Measurements from ENCODE around the gene SHISA8. TPM values are rescaled to one million over a fixed set of nuclear protein-coding genes. Genes with fewer than 3 reads are reported as not detected.

The SHISA8 gene
- total RNA-seq, 1 experiment from 2014 or later = not detected

DNA sequence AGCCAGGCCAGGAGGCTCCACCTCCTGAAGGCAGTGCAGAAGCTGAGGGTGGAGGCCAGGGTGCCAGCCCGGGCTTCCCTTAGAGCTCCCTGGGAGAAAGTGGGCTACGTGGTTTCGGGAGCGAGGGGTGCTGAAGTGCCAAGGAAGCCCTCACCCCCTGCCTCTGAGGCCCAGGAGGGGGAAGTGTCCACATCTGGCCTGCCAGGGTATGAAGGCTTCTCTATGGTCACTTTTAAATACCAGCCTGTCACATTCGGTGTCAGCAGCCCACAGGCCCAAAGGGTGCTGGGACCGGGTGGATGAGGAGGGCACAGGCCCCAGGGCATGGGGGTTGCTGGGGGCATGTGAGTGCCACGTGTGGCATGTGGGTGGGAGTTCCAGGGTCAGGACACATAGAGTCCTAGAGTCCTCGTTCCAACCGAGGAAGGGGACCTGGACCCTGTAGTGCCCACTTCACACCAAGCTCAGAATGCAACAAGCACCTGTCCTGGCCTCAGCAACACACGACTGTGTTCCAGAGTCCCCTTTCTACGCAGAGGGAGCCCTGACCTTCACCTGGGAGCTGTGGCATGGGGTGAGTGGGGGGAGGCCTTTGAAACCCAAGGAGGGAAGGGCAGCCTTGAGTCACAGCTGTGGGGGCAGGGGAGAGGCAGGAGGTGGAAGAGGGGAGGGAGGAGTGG, 1.7 kb downstream of the SHISA8 start:
- H3K4me1 ChIP-seq = 0 out of 2 replicates have a peak, but pooled peaks cover 5% of the 10 kb centered on the region
- no peaks in the 10 kb centered on the region for H3K36me3 ChIP-seq
- H3K4me3 ChIP-seq = no peak overlapping the region
- peaks cover 5% of the 10 kb centered on the region; the same call in 1 of the 2 replicates for H3K27me3 ChIP-seq
- DNase-seq = no peak
- H3K27ac ChIP-seq = no peak overlapping the region
- H3K9me3 ChIP-seq (replicated peaks) = no peaks in the 10 kb centered on the region

DNA sequence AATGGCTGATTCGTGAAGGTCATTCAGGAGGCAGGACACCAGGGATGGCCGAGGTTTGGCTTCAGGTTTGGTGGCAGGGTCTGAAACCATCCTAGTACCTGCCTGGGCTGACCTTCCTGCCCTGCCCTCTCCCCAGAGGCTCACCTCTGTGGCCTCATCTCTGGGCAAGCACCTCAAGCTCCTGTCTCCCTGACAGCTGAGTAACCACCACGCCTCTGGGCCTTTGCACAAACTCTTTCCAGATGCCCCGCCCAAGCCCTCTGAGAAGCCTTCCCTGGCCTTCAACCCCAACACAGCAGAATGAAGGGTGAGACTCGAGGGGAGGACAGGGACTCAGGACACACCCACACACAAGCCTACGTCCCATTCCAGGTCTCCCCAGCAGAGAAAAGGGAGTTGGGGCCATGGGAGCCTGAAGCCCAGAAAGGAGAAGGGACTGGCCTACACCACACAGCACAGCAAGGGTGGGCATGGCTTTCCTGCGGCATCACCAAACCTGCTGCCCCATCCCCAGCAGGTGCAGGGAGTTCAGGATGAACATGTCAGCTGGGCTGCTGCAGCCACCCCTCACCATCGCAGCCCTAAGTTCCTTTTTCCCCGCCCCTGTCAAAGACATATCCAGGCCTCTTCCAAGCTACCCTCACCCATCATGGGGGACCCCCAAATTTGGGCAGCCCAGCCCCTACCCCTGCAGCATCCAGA, 2.4 kb downstream of the SHISA8 start:
- peaks cover 5% of the 10 kb centered on the region; the same call in 1 of the 2 replicates for H3K27me3 ChIP-seq
- H3K4me1 ChIP-seq = no peaks in the 10 kb centered on the region

DNA sequence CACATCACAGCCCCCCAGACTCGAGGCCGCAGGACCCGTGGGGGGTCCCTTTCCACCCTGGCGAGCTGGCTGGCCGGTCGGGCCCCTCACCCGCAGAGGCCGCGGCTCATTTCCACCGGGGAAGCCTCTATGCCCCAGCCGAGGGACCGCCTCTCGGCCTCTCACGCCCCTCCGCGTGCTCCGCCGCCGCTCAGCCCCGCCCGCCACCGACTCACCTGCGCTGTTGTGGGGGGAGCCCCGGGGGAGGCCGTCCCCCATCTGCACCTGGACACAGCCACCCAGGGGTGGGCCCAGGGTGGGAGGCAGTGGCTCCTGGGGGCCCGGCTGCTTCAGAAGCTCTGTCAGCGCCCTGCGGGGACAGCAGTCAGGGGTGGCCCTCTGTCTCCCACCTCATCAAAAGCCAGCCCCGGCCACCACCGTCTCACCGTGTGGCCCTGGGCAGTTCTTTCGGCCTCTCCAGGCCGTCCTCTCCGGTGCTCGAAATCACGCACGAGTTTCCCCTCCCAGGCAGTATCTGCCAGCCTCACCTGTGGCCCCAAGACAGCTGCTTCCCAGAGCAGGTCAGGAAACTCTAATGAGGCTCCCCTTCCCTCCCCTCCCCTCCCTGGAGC, 3.8 kb downstream of the SHISA8 start:
- Histone ChIP-seq H3K27me3 (peaks cover 5% of the 10 kb centered on the region; the same call in 1 of the 2 replicates), H3K9me3 (replicated peaks) (no peaks in the 10 kb centered on the region), H3K4me3 (no peak overlapping the region), H3K4me1 (no peaks in the 10 kb centered on the region), H3K27ac (no peak overlapping the region), H3K36me3 (no peaks in the 10 kb centered on the region)
- DNase-seq = no peak

More for the DNA sequence above, 2.4 kb downstream of the SHISA8 start:
- DNase-seq = no peak
- Histone ChIP-seq H3K27ac (no peak overlapping the region), H3K36me3 (no peaks in the 10 kb centered on the region), H3K9me3 (replicated peaks) (no peaks in the 10 kb centered on the region), H3K4me3 (no peak overlapping the region)

DNA sequence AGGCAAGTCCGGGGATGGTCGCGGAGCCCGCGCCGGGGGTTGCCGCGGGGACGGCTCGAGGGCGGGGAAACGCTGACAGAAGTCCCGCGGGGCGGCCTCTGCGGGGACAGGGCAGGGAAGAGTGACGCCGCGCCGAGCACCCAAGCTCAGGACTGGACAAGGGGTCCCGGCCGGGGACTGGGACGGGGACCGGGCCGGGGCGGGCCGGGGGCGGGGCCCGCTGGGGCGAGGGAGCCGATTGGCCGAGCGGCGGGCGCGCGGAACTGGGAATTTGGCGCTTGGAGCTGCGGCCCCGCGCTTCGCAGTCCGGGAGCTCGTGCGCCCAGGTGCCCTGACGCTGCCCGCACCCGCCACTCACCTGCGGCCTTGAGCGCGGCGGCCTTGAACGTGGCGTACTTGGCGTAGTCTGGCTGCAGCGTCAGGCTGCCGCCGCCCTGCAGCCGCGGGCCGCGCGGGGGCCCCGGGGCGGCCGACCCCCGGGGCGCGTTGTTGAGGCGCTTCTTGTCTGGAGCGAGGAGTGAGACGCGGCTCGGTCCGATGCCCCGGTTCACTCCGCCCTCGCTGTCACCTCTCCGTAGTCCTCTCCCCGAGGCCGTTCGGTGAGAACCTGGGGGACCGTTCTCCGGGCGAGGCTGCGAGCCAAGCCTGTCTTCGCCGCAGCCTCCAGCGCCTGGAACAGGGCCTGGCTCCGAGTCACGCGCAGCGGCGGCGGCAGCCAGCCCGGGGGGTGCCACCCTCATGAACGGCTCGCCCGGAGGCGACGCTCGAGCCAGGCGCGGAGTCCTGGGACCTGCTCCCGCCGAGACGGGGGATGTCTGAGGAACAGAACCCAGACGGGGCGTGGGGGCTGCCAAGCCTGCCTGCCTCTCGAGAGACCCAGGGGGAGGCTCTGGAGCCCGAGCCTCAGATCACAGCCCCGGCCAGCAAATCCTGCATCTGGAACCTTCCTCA, 4.5 kb downstream of the SHISA8 start:
- Histone ChIP-seq H3K4me1 (no peaks in the 10 kb centered on the region), H3K9me3 (replicated peaks) (no peaks in the 10 kb centered on the region), H3K27me3 (peaks cover 2% of the 10 kb centered on the region; the same call in 1 of the 2 replicates), H3K36me3 (no peaks in the 10 kb centered on the region), H3K27ac (no peak overlapping the region), H3K4me3 (no peak overlapping the region)
- no peak for DNase-seq

DNA sequence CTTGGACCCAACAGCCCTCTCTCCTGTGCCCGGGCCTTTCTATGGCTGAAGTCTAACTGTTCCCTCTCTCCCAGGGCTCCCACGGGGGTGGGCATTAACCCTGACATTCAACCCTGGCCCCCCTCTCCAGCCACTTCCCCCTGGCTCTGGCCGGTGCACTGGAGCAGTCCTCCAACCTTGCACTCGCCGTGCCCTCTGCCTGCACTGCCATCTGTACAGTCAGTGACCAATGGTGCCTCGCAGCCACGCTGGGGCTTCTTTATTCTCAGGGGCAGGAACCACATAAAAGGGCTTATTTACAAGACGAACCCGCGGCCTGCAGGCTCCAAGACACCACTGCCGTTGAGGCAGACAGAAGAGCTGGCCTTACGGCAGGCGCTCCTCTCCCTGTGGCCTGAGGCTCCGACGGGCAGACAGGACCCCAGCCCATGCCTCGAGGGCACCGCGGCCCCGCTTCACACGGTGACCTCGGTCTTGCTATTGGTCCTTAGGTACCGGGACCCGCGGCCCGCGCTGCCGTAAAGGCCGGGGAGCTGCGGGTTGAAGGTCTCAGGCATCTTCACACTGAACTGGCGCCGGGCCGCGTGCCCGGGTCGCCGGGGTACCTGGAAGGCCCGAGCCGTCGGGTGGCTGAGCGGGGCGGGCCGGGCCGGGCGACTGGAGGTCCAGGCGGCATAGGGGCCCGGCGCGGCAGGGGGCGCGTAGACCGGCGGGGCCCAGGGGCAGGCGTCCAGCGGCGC, 5.4 kb downstream of the SHISA8 start:
- H3K27me3 ChIP-seq = no peaks in the 10 kb centered on the region
- DNase-seq = no peak
- no peak overlapping the region for H3K4me3 ChIP-seq
- H3K36me3 ChIP-seq = no peaks in the 10 kb centered on the region; the same call in 1 of the 2 replicates
- H3K4me1 ChIP-seq = no peaks in the 10 kb centered on the region
- H3K9me3 ChIP-seq (replicated peaks) = no peaks in the 10 kb centered on the region
- no peak overlapping the region for H3K27ac ChIP-seq

DNA sequence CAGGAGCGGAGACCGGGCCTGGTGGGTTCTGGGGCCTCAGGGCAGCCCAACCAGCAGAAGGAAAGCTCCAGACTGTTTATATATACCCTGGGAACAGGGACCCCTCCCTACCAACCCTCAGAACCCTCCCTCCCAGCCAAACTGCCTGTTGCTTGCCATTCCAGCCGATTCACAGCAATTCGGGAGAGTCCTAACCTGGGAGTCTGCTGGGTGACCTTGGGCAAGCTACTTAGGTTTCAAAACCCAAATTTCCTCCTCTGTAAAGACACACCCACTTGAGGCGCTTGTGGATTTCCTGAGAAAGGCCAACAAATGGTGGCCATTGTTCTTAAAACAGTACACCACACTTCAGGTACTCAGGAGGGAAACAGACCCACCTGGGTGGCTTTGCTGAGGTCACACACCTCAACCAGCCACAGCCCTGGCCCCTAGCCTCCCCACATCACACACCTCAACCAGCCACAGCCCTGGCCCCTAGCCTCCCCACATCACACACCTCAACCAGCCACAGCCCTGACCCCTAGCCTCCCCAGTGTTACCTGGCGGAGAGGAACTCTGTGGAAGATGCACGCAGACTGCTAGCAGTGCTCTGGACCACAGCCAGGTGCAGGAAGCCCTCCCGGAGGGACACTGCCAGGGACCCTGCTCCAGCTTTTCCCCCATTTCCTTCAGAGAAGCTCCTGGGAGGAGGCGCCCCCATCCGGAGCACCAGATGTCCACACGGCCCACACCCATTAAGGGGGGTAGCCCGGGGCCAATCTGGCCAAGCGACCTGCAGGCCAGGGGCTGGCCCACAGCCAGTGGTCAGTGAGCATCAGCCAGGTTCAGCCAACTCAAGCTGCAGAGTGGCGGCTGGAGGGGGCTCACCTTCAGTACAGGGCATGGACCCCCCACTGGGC, 6.2 kb downstream of the SHISA8 start:
- H3K27ac ChIP-seq = no peak overlapping the region
- no peak for DNase-seq
- H3K4me3 ChIP-seq = no peak overlapping the region
- no peaks in the 10 kb centered on the region for H3K27me3 ChIP-seq
- no peaks in the 10 kb centered on the region for H3K9me3 ChIP-seq (replicated peaks)
- peaks cover 4% of the 10 kb centered on the region for H3K36me3 ChIP-seq
- H3K4me1 ChIP-seq = no peaks in the 10 kb centered on the region

DNA sequence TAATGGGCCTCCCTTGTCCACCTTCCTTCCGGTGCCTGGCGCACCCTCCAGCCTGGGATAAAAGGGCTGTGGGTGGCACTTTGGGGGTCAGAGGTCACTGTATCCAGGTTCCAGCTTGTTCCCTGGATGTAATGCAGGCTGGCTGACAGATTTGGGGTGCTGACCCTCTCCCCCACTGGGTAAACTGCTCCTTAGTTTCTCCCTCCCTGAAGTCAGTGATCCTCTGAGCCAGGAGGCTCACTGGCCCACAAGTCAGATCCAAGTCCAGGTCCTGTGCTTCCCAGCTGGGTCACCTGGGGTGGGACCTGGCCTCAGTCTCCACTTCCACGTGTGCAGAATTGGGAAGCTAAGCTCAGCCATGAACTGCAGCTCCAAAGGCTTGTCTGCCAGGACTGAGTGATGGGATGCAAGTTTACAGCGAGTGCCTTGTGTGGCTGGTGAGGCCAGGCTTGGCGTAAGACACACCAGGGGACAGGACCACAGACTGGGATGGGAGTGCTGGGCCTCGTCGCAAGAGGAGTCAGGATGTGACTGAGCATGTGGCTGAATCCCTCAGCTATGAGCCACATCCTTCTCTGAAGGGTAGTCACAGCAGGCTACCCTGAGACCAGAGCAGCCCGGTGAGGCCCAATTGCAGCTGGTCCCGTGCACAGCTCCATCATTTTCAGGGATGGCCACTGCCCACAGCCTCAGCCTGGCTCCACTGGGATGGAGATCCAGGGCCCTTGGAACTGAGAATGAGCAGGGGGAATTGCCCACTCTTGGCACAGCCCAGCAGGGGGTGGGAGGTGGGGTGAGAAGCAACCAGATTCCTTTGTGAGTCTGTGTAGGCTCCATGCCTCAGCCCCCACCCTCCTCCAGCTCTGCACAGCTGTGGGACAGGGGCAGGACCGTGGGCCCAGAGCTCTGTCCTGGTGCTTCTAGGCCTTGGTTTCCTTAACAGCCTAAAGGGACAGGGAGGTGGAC, 7.2 kb downstream of the SHISA8 start:
- Histone ChIP-seq H3K36me3 (peaks cover 9% of the 10 kb centered on the region), H3K27me3 (no peaks in the 10 kb centered on the region), H3K27ac (no peak overlapping the region), H3K4me1 (no peaks in the 10 kb centered on the region), H3K4me3 (no peak overlapping the region), H3K9me3 (replicated peaks) (no peaks in the 10 kb centered on the region)
- no peak for DNase-seq

DNA sequence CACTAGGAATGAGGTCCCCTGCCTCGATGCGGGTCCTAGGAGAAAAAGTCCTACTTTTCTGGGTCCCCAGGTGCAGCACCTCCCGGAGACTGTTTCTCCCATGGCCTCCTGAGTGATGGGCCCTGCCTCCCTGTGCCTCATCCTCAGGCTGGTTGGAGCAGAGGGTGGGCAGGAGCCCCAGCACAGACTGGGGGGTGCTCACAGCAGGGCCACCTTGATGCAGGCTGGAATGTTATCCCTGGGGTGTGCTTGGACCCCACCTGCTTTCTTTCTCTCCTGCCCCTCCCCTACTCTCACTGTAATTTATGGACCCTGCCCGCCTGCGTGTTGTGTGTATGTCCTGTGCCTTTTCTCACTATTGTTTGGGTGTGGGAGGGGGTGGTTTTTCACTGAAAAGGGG, 8.1 kb downstream of the SHISA8 start:
- Histone ChIP-seq H3K27me3 (no peaks in the 10 kb centered on the region), H3K27ac (no peak overlapping the region), H3K36me3 (peaks cover 10% of the 10 kb centered on the region), H3K4me3 (no peak overlapping the region), H3K4me1 (no peaks in the 10 kb centered on the region), H3K9me3 (replicated peaks) (no peaks in the 10 kb centered on the region)
- DNase-seq = no peak

DNA sequence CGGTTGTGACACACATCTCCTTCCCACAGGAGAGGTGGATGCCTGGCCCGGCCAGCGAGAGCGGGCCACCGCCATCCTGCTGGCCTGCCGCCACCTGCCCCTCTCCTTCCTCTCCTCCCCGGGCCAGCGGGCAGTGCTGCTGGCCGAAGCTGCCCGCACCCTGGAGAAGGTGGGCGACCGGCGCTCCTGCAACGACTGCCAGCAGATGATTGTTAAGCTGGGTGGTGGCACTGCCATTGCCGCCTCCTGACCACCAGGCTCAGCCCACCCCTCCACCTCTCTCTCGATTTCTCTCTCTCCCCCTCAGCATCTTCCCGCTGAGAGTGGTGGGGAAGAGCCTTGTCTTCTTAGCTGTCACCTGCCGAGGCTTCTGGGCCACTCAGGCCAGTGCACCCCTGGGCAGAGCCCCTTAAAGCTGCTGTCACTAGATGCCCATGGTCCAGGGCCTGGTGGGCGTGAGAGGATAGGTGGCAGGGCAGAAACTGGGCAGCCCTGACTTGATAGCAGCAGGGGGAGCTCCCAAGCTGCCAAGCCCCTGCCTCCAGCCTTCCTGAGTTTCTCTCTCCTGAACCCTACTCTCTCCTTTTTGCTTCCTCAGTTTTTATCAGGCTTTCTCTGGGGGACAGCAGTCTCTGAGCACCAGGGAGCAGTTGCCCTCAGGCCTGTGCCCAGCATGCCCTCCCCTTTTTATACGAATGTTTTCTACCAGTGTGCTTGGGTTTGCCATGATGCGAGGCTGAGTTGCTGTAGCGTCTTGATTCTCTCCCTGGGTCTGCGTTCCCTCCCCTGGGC, 9.3 kb downstream of the SHISA8 start:
- Histone ChIP-seq H3K36me3 (peaks cover 10% of the 10 kb centered on the region), H3K4me3 (no peak overlapping the region), H3K9me3 (replicated peaks) (no peaks in the 10 kb centered on the region), H3K4me1 (no peaks in the 10 kb centered on the region), H3K27me3 (no peaks in the 10 kb centered on the region), H3K27ac (no peak overlapping the region)
- DNase-seq = no peak

DNA sequence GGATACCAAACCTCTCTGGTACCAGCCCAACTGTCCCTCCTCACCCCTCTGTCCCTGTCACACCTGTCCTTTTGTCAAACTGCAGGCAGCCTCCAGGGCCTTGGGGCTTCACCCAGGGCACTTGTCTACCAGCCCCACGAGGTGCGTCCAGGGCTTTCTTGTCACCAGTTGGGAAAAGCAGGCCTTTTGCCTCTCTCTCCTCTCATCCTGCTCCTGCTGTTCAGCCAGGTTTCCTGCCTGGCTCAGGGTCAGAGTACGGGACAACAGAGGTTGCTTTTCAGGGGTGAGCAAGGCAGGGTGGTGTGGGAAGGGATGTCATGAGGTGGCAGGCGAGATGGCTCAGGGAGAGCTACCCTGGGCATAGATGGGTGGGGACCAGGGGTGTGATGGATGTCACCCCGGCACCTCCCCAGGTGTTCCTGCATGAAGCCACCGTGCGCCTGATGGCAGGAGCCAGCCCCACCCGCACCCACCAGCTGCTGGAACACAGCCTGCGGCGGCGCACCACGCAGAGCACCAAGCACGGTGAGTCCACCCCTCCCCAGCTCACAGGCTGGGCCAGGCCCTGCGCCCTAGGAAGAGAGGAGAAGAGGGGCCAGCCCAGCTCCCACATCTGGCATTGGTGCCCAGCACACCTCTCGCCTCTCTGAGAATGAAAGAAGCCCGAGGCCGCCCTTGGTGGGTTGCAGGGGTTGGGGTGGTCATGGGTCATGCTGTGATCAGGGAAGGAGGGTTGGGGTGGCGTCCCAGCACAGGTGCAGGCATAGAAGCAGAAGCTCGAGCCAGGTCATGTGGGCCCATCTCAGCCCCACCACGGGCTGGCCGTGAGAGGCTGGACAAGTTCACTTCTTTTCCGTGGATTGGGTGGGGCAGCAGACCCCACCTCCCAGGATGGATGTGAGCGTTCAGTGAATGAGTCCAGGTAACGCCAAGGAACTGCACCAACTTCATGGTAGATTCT, 10.1 kb downstream of the SHISA8 start:
- no peak for DNase-seq
- no peaks in the 10 kb centered on the region for H3K9me3 ChIP-seq (replicated peaks)
- peaks cover 19% of the 10 kb centered on the region for H3K36me3 ChIP-seq
- no peak overlapping the region for H3K27ac ChIP-seq
- H3K27me3 ChIP-seq = no peaks in the 10 kb centered on the region
- H3K4me3 ChIP-seq = no peak overlapping the region
- no peaks in the 10 kb centered on the region for H3K4me1 ChIP-seq

DNA sequence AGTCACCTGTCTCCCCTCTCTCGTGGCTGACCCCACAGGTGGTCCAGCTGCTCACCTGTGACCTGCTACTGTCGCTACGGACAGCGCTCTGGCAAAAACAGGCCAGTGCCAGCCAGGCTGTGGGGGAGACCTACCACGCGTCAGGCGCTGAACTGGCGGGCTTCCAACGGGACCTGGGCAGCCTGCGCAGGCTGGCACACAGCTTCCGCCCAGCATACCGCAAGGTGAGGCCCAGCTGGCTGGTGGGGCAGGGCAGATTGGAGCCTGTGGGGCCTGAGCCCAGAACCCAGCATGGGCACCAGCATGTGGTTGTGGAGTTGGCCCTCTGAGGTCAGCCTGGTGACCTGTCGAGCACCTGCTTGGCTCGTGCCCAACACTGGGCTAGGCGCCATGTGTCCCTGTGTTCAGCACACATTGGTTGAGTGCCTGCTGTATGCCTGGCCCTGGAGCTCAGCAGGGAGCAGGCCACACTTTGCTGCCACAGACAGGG, 11.9 kb downstream of the SHISA8 start:
- no peak for DNase-seq
- Histone ChIP-seq H3K27ac (no peak overlapping the region), H3K4me3 (no peak overlapping the region), H3K9me3 (replicated peaks) (no peaks in the 10 kb centered on the region), H3K36me3 (peaks cover 31% of the 10 kb centered on the region), H3K4me1 (no peaks in the 10 kb centered on the region), H3K27me3 (no peaks in the 10 kb centered on the region)

Measured in SJCRH30 (cell line).